Activated B cell treated with CpG ODN at 0.5 μM for 24 hours (primary cell): ENCODE data around the gene CCL1. TPM values are rescaled to one million over a fixed set of nuclear protein-coding genes. Genes with fewer than 3 reads are reported as not detected.

Experiments used
- ATAC-seq: fragments of 200-7000 bp; cut with Tn5 transposase; one replicate; pipeline ENCODE4 v1.10.0; 2021; ENCODE audit warnings: low read depth, mild to moderate bottlenecking, moderate library complexity
- CTCF ChIA-PET: fragments of 350-600 bp; sonication (Branson Sonifier 250); formaldehyde crosslinking; loops from one replicate; lab custom pipeline; 2021; ENCODE audit warnings: antibody characterized with exemption; lab: Charles Lee
- POLR2A ChIA-PET: fragments of 350-600 bp; sonication (Branson Sonifier 250); formaldehyde crosslinking; loops from one replicate; lab custom pipeline; 2021; ENCODE audit warnings: antibody characterized with exemption; lab: Charles Lee
- DNase-seq: peaks from one replicate; pipeline ENCODE4 v3.0.0; 2022
- H3K27ac Mint-ChIP-seq: one replicate; pipeline ENCODE4 v1.8.0; 2020; ENCODE audit warnings: mixed read lengths
- H3K27me3 Mint-ChIP-seq: one replicate; pipeline ENCODE4 v1.8.0; 2021; ENCODE audit warnings: mixed read lengths
- H3K36me3 Mint-ChIP-seq: one replicate; pipeline ENCODE4 v1.8.0; 2021; ENCODE audit warnings: low read depth, mixed read lengths
- H3K4me1 Mint-ChIP-seq: one replicate; pipeline ENCODE4 v1.8.0; 2021; ENCODE audit warnings: mixed read lengths
- H3K4me3 Mint-ChIP-seq: one replicate; pipeline ENCODE4 v1.8.0; 2020; ENCODE audit warnings: mild to moderate bottlenecking, mixed read lengths
- H3K9me3 Mint-ChIP-seq: one replicate; pipeline ENCODE4 v1.8.0; 2020; ENCODE audit warnings: mixed read lengths
- CTCF ChIP-seq: fragments of 200-600 bp; IDR thresholded peaks from one replicate; pipeline ENCODE4 v1.8.0; 2022; ENCODE audit warnings: antibody characterized with exemption, mild to moderate bottlenecking
- intact Hi-C: fragments of 100-400 bp; cut with micrococcal nuclease; formaldehyde crosslinking; loops from one replicate; pipeline ENCODE4 v1.15.1; 2024
- total RNA-seq: library from RNA; stranded (reverse); gene quantifications from 2 replicates; pipeline ENCODE4 v1.2.3, GENCODE V29; 2022

The CCL1 gene
- total RNA-seq, 1 donor from 2014 or later: not detected

GRCh38 chr17:34384822-34385605, 22.0 kb upstream of the CCL1 start:
- H3K27ac Mint-ChIP-seq: no peak overlapping the region
- peaks cover 32% of the 10 kb centered on the region for H3K4me1 Mint-ChIP-seq
- ATAC-seq (no peak), DNase-seq (no peak)
- H3K9me3 Mint-ChIP-seq: no peaks in the 10 kb centered on the region
- no peaks in the 10 kb centered on the region for H3K27me3 Mint-ChIP-seq
- no peak for TF ChIP-seq CTCF
- H3K36me3 Mint-ChIP-seq: no peaks in the 10 kb centered on the region
- intact Hi-C loops: no loop called here
- no peak overlapping the region for H3K4me3 Mint-ChIP-seq
- ChIA-PET CTCF (interaction anchor here (1.4 to 1.8 kb wide), 3 partner anchors 8 to 35 kb away, joined by 3 to 5 read pairs (median 5); no protein-coding TSS in a partner anchor), POLR2A (no interaction called here)

GRCh38 chr17:34384271-34384670, 21.2 kb upstream of the CCL1 start:
- DNase-seq (no peak), ATAC-seq (no peak)
- POLR2A ChIA-PET: no interaction called here

GRCh38 chr17:34383216-34383615, 20.2 kb upstream of the CCL1 start:
- peak overlapping the region; percentile 73 for H3K27ac Mint-ChIP-seq
- intact Hi-C loops: no loop called here
- peaks cover 44% of the 10 kb centered on the region for H3K4me1 Mint-ChIP-seq
- H3K36me3 Mint-ChIP-seq: no peaks in the 10 kb centered on the region
- H3K4me3 Mint-ChIP-seq: no peak overlapping the region
- ChIA-PET CTCF (interaction anchor here (1.4 to 2.1 kb wide), 4 partner anchors 10 to 37 kb away, joined by 3 to 9 read pairs (median 4); no protein-coding TSS in a partner anchor), POLR2A (no interaction called here)
- ATAC-seq: no peak
- no peak for TF ChIP-seq CTCF
- H3K9me3 Mint-ChIP-seq: no peaks in the 10 kb centered on the region
- DNase-seq: no peak
- no peaks in the 10 kb centered on the region for H3K27me3 Mint-ChIP-seq

More at GRCh38 chr17:34384271-34384670, 21.2 kb upstream of the CCL1 start:
- peaks cover 36% of the 10 kb centered on the region for H3K4me1 Mint-ChIP-seq
- no peak for TF ChIP-seq CTCF
- H3K9me3 Mint-ChIP-seq: no peaks in the 10 kb centered on the region
- H3K4me3 Mint-ChIP-seq: no peak overlapping the region
- no peaks in the 10 kb centered on the region for H3K36me3 Mint-ChIP-seq
- CTCF ChIA-PET: interaction anchor here (1.4 to 1.8 kb wide), 3 partner anchors 9 to 36 kb away, joined by 3 to 5 read pairs (median 5); no protein-coding TSS in a partner anchor
- H3K27ac Mint-ChIP-seq: no peak overlapping the region
- no peaks in the 10 kb centered on the region for H3K27me3 Mint-ChIP-seq
- intact Hi-C loops: no loop called here

GRCh38 chr17:34382621-34383124, 19.6 kb upstream of the CCL1 start:
- H3K4me3 Mint-ChIP-seq: no peak overlapping the region
- intact Hi-C loops: no loop called here

More at GRCh38 chr17:34382621-34383124, 19.6 kb upstream of the CCL1 start:
- no peak for TF ChIP-seq CTCF
- no peak for DNase-seq
- Mint-ChIP-seq H3K36me3 (no peaks in the 10 kb centered on the region), H3K9me3 (no peaks in the 10 kb centered on the region), H3K4me1 (peaks cover 49% of the 10 kb centered on the region), H3K27me3 (no peaks in the 10 kb centered on the region), H3K27ac (peak overlapping the region; percentile 73)
- peak; percentile 33 for ATAC-seq
- POLR2A ChIA-PET: no interaction called here
- CTCF ChIA-PET: interaction anchor here (1.1 to 2.1 kb wide), 4 partner anchors 20 to 38 kb away, joined by 3 to 9 read pairs (median 4); no protein-coding TSS in a partner anchor
